CD4-positive, alpha-beta memory T cell (primary cell): Measurements from ENCODE around the gene SYT7. TPM values are rescaled to one million over a fixed set of nuclear protein-coding genes. Genes with fewer than 3 reads are reported as not detected.

Experiments
- CTCF ChIA-PET: fragments of 350-600 bp; sonication (Branson Sonifier 250); formaldehyde crosslinking; loops from one replicate; lab custom pipeline; 2021; ENCODE audit warnings: inconsistent platforms; ENCODE audit not compliant: partially characterized antibody; lab: Charles Lee
- POLR2A ChIA-PET: fragments of 350-600 bp; sonication (Branson Sonifier 250); formaldehyde crosslinking; loops from one replicate; lab custom pipeline; 2021; ENCODE audit not compliant: partially characterized antibody; lab: Charles Lee
- DNase-seq, 5 donors: peaks; one replicate each; pipeline versions ENCODE4 v3.0.0 to v3.0.0-alpha.2; 2020 to 2022; ENCODE audit warnings: mixed read lengths in 1 of 5
- H3K27ac ChIP-seq: one replicate; pipeline ENCODE4 v1.7.0; 2013; ENCODE audit warnings: low read depth, low read length
- H3K27me3 ChIP-seq: 2 replicates; pipeline ENCODE4 v1.7.0; 2013; ENCODE audit warnings: mild to moderate bottlenecking, low read length, moderate library complexity; ENCODE audit not compliant: insufficient read depth
- H3K36me3 ChIP-seq: 2 replicates; pipeline ENCODE4 v1.7.0; 2013; ENCODE audit warnings: mild to moderate bottlenecking, low read length, moderate library complexity; ENCODE audit not compliant: insufficient read depth
- H3K4me1 ChIP-seq: 2 replicates; pipeline ENCODE4 v1.7.0; 2013; ENCODE audit warnings: mild to moderate bottlenecking, low read length, moderate library complexity; ENCODE audit not compliant: insufficient read depth
- H3K4me3 ChIP-seq, 2 donors: one replicate each; pipeline ENCODE4 v1.7.0; 2013; ENCODE audit warnings: low read length in 2 of 2, mild to moderate bottlenecking in 1 of 2
- H3K9me3 ChIP-seq, 2 donors: one replicate each; pipeline ENCODE4 v1.7.0; 2013; ENCODE audit warnings: low read length in 2 of 2, control low read depth in 1 of 2; ENCODE audit not compliant: control insufficient read depth in 1 of 2
- H3K27ac Mint-ChIP-seq, 7 donors: one replicate each; pipeline ENCODE4 v1.8.0; 2020 to 2021; ENCODE audit warnings: mixed read lengths in 7 of 7, mild to moderate bottlenecking in 6 of 7, inconsistent platforms in 3 of 7, moderate library complexity in 3 of 7
- H3K27me3 Mint-ChIP-seq, 2 donors: one replicate each; pipeline ENCODE4 v1.8.0; 2020 to 2021; ENCODE audit warnings: mixed read lengths in 2 of 2
- H3K36me3 Mint-ChIP-seq, 2 donors: one replicate each; pipeline ENCODE4 v1.8.0; 2020 to 2021; ENCODE audit warnings: mixed read lengths in 2 of 2, inconsistent platforms in 1 of 2, mild to moderate bottlenecking in 1 of 2
- H3K4me1 Mint-ChIP-seq, 4 donors: one replicate each; pipeline ENCODE4 v1.8.0; 2020 to 2021; ENCODE audit warnings: mixed read lengths in 4 of 4, mild to moderate bottlenecking in 1 of 4
- H3K4me3 Mint-ChIP-seq, 8 donors: one replicate each; pipeline ENCODE4 v1.8.0; 2020 to 2021; ENCODE audit warnings: mixed read lengths in 8 of 8, mild to moderate bottlenecking in 7 of 8, moderate library complexity in 6 of 8, inconsistent platforms in 3 of 8
- H3K9me3 Mint-ChIP-seq, 8 donors: one replicate each; pipeline ENCODE4 v1.8.0; 2020 to 2021; ENCODE audit warnings: mixed read lengths in 8 of 8, mild to moderate bottlenecking in 5 of 8, inconsistent platforms in 3 of 8, moderate library complexity in 1 of 8
- intact Hi-C: fragments of 100-400 bp; cut with micrococcal nuclease; formaldehyde crosslinking; loops from one replicate; pipeline ENCODE4 v1.15.1; 2023
- polyA plus RNA-seq, 2 donors: library from polyadenylated mRNA; unstranded; fragments of 300-500 nt; fragmentation: Illumina TruSeq; gene quantifications; one replicate each; pipeline ENCODE4 v1.2.3, GENCODE V29; 2021
- total RNA-seq, 2 experiments: library from RNA; stranded (reverse); gene quantifications; one replicate each; pipeline ENCODE4 v1.2.3, GENCODE V29; 2021

The SYT7 gene
- total and polyA plus RNA-seq, 4 experiments from 2014 or later: not detected

- no peaks in the 10 kb centered on the region for H3K36me3 Mint-ChIP-seq
- CTCF ChIA-PET: no interaction called here
- Histone ChIP-seq H3K4me1 (no peaks in the 10 kb centered on the region), H3K27ac (no peak overlapping the region), H3K36me3 (no peaks in the 10 kb centered on the region), H3K4me3 (no peak overlapping the region), H3K9me3 (no peaks in the 10 kb centered on the region), H3K27me3 (peaks cover 13% of the 10 kb centered on the region)
- intact Hi-C loops: no loop called here
- peaks cover 0 to 7% (median 0%) of the 10 kb centered on the region in 8 donors for H3K9me3 Mint-ChIP-seq
- H3K4me1 Mint-ChIP-seq: peaks cover 5 to 15% (median 6%) of the 10 kb centered on the region in 4 donors
- H3K27me3 Mint-ChIP-seq: peaks cover 41 to 48% of the 10 kb centered on the region in 2 donors
- H3K27ac Mint-ChIP-seq: peak overlapping the region in 1 of 7 donors; percentile 56
- peak overlapping the region in 2 of 8 donors; percentile 14 to 50 for H3K4me3 Mint-ChIP-seq
- no peak for DNase-seq
- POLR2A ChIA-PET: no interaction called here
Measured at GRCh38 chr11:61554172-61554988, 26.5 kb downstream of the SYT7 start.

- Mint-ChIP-seq H3K9me3 (peaks cover 0 to 7% (median 0%) of the 10 kb centered on the region in 8 donors), H3K36me3 (no peaks in the 10 kb centered on the region), H3K4me1 (peaks cover 5 to 15% (median 6%) of the 10 kb centered on the region in 4 donors), H3K4me3 (no peak overlapping the region), H3K27ac (peak overlapping the region in 2 of 7 donors; percentile 9 to 56), H3K27me3 (peaks cover 35 to 49% of the 10 kb centered on the region in 2 donors)
- CTCF ChIA-PET: no interaction called here
- peaks cover 13% of the 10 kb centered on the region for H3K27me3 ChIP-seq
- no peaks in the 10 kb centered on the region for H3K4me1 ChIP-seq
- H3K36me3 ChIP-seq: no peaks in the 10 kb centered on the region
- no peak for DNase-seq
- intact Hi-C loops: no loop called here
- POLR2A ChIA-PET: no interaction called here
- H3K27ac ChIP-seq: no peak overlapping the region
- H3K9me3 ChIP-seq: no peaks in the 10 kb centered on the region
- H3K4me3 ChIP-seq: no peak overlapping the region
Measured at GRCh38 chr11:61553373-61554171, 27.3 kb downstream of the SYT7 start.

- ChIA-PET CTCF (no interaction called here), POLR2A (no interaction called here)
- no peak overlapping the region for H3K27ac Mint-ChIP-seq
- no peaks in the 10 kb centered on the region for H3K36me3 ChIP-seq
- peaks cover 5 to 15% (median 6%) of the 10 kb centered on the region in 4 donors for H3K4me1 Mint-ChIP-seq
- H3K27me3 Mint-ChIP-seq: peaks cover 28 to 53% of the 10 kb centered on the region in 2 donors
- H3K4me3 ChIP-seq: no peak overlapping the region
- no peaks in the 10 kb centered on the region for H3K4me1 ChIP-seq
- no peak overlapping the region for H3K27ac ChIP-seq
- H3K36me3 Mint-ChIP-seq: no peaks in the 10 kb centered on the region
- H3K27me3 ChIP-seq: peaks cover 13% of the 10 kb centered on the region
- peaks cover 0 to 7% (median 0%) of the 10 kb centered on the region in 8 donors for H3K9me3 Mint-ChIP-seq
- H3K4me3 Mint-ChIP-seq: no peak overlapping the region
- no peak for DNase-seq
- intact Hi-C loops: no loop called here
- H3K9me3 ChIP-seq: no peaks in the 10 kb centered on the region
Measured at GRCh38 chr11:61552108-61552635, 28.7 kb downstream of the SYT7 start.

- no peaks in the 10 kb centered on the region for H3K9me3 ChIP-seq
- intact Hi-C loops: no loop called here
- POLR2A ChIA-PET: no interaction called here
- H3K4me1 ChIP-seq: no peaks in the 10 kb centered on the region
- no peak for DNase-seq
- Mint-ChIP-seq H3K27me3 (peaks cover 24 to 51% of the 10 kb centered on the region in 2 donors), H3K9me3 (peaks cover 0 to 6% (median 0%) of the 10 kb centered on the region in 8 donors), H3K27ac (no peak overlapping the region), H3K36me3 (no peaks in the 10 kb centered on the region), H3K4me1 (peaks cover 5 to 15% (median 6%) of the 10 kb centered on the region in 4 donors), H3K4me3 (no peak overlapping the region)
- CTCF ChIA-PET: no interaction called here
- no peak overlapping the region for H3K27ac ChIP-seq
- H3K4me3 ChIP-seq: no peak overlapping the region
- peaks cover 13% of the 10 kb centered on the region for H3K27me3 ChIP-seq
- H3K36me3 ChIP-seq: no peaks in the 10 kb centered on the region
Measured at GRCh38 chr11:61551634-61552033, 29.2 kb downstream of the SYT7 start.

- intact Hi-C loops: no loop called here
- Mint-ChIP-seq H3K27ac (peak overlapping the region in 1 of 7 donors; percentile 65), H3K9me3 (peaks cover 0 to 4% (median 0%) of the 10 kb centered on the region in 8 donors), H3K4me1 (peaks cover 5 to 15% (median 6%) of the 10 kb centered on the region in 4 donors), H3K27me3 (peaks cover 17 to 43% of the 10 kb centered on the region in 2 donors), H3K4me3 (no peak overlapping the region), H3K36me3 (no peaks in the 10 kb centered on the region)
- Histone ChIP-seq H3K27ac (no peak overlapping the region), H3K4me1 (no peaks in the 10 kb centered on the region), H3K27me3 (peaks cover 7% of the 10 kb centered on the region), H3K4me3 (no peak overlapping the region), H3K9me3 (no peaks in the 10 kb centered on the region), H3K36me3 (no peaks in the 10 kb centered on the region)
- DNase-seq: no peak
- ChIA-PET CTCF (no interaction called here), POLR2A (no interaction called here)
Measured at GRCh38 chr11:61550665-61551227, 30.1 kb downstream of the SYT7 start.

GRCh38 chr11:61549662-61550568 lies 31.0 kb downstream of the SYT7 start:
- Histone ChIP-seq H3K36me3 (no peaks in the 10 kb centered on the region), H3K4me3 (no peak overlapping the region), H3K4me1 (no peaks in the 10 kb centered on the region), H3K9me3 (no peaks in the 10 kb centered on the region), H3K27ac (no peak overlapping the region), H3K27me3 (peaks cover 5% of the 10 kb centered on the region)
- H3K27ac Mint-ChIP-seq: no peak overlapping the region
- H3K9me3 Mint-ChIP-seq: peaks cover 0 to 2% (median 0%) of the 10 kb centered on the region in 8 donors
- no peak overlapping the region for H3K4me3 Mint-ChIP-seq
- no peaks in the 10 kb centered on the region for H3K36me3 Mint-ChIP-seq
- peaks cover 16 to 45% of the 10 kb centered on the region in 2 donors for H3K27me3 Mint-ChIP-seq
- ChIA-PET POLR2A (no interaction called here), CTCF (no interaction called here)
- no peak for DNase-seq
- intact Hi-C loops: no loop called here
- peaks cover 5 to 15% (median 6%) of the 10 kb centered on the region in 4 donors for H3K4me1 Mint-ChIP-seq
